GM19351 (cell line): Measurements from ENCODE around the gene FGF6.
"Not testable (repeated sequence)": the region's sequence is repeated elsewhere in the genome, so short reads cannot be mapped to it uniquely, and the experiment has no call there.

Source experiments
- ATAC-seq: cut with Tn5 transposase; IDR thresholded peaks from one replicate; pipeline ENCODE4 v1.9.1; 2021; ENCODE audit warnings: mild to moderate bottlenecking, moderate library complexity; ENCODE audit not compliant: unreplicated experiment

The FGF6 gene, protein sequence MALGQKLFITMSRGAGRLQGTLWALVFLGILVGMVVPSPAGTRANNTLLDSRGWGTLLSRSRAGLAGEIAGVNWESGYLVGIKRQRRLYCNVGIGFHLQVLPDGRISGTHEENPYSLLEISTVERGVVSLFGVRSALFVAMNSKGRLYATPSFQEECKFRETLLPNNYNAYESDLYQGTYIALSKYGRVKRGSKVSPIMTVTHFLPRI

DNA sequence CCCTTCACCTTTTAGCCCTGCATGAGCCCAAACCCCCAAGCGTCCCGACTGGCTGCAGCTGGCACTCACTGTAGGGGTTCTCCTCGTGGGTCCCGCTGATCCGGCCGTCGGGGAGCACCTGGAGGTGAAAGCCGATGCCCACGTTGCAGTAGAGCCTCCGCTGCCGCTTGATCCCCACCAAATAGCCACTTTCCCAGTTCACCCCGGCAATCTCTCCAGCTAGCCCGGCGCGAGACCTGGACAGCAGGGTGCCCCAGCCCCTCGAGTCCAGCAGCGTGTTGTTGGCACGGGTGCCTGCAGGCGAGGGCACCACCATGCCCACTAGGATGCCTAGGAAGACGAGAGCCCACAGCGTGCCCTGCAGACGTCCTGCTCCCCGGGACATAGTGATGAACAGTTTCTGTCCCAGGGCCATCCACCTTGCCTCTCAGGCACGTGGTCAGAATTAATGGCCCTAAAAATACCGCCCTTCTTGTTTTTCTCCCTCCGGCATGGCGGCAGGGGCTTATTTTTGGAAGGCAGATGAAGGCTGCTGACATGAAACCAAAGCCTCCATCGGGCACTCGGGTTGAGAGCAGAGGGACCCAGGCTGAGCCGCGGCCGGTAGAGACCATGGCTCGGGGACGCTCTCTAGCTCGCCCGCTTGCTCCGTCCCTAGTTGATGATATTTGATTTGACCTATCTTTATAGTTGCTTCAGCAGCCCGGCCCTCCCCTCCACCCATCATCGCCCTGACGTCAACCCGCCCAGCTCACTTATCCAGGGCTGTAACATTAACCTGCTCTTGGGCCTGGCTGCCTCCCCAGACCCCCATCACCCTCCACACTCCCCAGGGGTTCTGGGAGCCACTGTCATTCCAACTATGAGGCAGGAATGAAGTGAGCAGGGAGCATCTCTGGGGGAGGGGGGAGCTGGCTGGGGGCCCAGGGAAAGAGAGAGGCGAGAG, at the start of gene FGF6:
Gene FGF6 (minus strand): TSS at position 660 of the 946 bp plus-strand sequence. CDS start 245 bp downstream, at position 415.
- no peak for ATAC-seq

DNA sequence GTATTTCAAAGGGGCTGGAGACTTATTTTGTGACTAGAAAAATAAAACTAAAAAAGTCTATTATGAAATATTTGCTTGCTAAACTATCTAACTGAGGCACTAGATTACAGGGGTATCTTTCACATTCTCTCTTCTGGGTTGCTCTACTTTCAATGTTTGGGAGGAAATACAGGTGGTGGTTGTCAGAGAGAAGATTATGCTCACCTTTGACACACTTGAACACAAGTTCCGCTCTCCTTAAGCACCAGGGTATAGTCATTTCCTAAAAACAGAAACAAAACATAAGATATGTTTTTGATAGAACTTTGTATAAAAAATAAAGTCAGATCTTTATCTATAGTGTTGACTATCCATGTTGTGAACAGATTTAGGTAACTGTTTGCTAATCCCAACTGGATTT, 45.4 kb upstream of the FGF6 start:
- ATAC-seq: no peak

DNA sequence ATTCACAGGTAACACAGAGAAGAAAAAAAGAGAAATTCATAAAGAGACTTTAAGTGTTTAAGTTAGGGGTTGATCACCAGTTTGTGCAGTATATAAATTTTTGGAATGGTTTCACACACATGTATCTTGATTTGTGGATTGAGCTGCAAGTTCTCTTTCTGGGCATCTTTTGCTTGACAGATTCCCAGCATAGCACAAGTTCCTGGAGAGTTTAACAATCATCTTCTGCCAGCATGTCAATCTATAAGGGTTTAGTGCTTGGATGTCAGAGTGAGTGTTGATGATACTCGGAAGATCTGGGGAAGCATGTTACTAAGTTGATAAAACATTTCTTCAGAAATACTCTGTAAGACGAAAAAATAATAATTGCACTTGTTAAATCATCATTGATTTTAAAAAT, 43.9 kb upstream of the FGF6 start:
- ATAC-seq: no peak

DNA sequence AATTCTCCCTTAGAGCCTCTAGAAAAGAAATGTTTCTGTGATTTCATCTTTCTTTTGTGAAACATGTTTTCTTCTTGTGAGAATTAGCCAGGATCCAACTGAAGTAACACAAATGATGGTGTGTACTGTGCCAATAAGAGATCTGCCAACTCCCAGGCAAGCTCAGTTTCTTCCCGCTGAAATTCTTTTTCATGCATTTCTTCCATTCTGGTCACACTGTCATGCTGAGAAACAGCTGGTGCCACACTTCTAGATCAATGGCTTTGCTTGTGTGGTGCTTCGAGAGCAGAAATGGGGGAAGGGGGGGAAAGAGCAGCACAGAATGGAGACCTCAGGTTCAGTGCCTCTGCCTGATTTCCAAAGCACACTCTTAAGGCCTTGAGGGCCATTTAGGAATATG, 41.4 kb upstream of the FGF6 start:
- ATAC-seq: no peak

DNA sequence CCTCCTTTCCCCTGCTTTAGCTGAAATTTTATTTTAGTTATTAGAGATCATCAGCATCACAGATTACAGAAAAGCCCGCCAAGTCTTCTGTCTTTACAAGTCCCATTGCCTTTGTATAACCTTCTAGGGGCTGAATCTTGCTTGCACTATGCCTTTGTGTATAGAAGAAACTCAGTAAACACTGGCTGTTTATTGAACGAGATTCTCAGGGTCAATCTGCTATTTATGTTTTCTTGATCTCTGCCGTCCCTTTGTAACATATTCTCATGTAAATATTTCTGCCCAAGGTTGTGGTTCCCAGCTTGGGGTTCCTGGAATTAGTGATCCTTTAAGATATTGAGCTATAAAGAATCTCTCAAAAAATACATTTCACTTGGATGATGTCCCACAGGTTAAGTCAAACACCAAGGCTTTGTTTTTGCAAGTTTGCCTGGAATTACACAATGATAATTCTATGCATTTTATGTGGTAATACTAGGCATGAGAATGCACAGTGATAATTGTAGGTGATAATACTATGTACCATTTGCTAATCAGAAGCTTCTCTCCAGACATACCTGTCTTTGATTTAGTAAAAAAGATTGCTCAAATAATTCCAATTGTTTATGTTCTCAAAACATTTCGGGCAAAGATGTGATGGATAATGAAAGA, 40.6 kb upstream of the FGF6 start:
- no peak for ATAC-seq

DNA sequence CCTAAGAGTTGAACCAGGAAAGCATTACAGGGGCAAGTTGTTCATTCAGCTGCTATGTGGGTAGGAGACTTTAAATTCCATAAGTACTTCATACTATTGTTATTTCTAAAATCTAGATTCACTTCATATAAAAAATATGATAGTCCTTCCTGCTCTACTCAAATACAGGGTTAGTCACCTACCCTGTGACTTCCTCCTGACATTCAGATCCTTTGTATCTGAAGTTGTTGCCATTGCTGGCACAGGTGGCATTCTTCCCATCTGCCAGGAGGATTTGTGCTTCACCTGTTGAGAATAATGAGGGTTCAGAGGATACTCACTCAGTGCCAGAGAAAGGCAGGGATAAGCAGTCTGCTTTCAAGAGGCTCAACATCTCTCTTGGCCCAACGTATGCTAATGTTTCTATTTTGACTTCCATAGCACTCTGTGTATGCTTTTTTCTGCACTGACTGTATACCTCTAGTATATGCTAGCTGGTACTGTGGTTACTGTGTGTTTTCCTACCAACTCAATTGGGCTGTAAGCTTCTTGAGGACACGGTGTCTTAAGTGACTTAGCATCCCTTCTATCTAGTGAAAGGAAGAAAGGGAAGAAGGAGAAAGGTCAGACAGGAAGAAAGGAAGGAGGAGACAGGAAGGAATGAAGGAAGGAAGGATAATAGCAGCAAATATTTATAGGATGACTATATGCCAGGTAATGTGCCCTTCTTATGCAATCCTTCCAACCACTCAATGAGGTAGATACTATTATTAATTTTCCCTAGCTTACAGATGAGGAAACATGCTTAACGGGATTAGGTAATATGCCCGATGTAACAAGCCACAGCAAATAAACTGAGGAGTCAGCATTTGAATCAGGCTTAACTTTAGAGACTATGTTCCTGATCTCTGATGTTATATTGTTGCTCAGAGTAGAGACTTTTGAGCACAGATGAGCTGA, 38.5 kb upstream of the FGF6 start:
- no peak for ATAC-seq

DNA sequence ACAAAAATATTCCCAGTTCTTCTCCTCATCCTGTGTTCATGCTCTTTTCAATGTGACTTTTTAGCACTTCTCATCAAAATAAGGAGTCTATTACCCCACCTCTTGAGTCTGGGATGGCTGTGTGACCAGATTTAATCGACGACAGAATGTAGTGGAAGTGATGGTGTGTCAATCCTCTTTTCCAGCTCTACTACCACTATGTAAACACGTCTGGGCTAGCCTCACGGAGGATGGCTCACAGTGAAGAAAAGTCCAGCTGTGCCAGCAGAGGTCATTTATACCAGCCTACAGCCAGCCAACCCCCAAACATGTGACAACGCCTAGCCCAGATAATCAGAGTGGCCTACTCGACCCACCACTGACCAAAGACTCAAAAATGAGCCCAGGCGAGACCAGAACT, 37.3 kb upstream of the FGF6 start:
- ATAC-seq: no peak

DNA sequence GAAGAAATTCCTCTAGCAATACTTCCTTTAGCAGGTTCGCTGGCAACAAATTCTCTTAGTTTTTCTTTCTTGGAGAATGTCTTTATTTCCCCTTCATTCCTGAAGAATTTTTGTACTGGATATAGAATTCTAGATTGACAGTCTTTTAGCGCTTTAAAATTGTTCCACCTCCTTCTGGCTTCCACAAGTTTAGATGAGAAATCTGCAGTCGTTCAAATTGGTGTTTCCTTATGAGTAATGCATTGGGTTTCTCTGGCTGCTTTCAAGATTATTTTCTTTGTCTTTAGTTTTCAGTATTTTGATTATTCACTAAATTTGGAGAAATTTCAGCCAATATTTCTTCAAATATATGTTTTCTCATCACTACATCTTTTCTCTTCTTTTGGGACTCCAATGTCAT, 33.3 kb upstream of the FGF6 start:
- no peak for ATAC-seq

DNA sequence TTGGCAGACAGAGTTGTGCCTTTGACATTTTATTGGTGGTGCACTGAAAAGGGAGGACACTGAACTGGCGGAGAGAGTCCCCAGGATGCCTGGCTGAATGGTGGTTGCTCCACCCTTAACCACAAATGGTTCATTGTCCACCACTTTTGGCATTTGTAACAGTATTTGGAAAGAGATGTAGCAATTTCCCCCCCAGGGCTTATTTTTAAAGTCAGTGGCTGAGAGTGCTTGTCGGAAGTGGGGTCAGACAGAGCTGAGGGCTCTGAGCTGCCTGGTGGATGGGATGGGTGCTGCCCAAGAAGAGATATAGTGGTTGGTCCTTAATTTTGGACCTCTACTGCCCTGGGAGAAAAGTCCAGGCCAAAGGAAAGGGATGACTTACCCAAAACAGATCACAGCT, 31.5 kb upstream of the FGF6 start:
- no peak for ATAC-seq

DNA sequence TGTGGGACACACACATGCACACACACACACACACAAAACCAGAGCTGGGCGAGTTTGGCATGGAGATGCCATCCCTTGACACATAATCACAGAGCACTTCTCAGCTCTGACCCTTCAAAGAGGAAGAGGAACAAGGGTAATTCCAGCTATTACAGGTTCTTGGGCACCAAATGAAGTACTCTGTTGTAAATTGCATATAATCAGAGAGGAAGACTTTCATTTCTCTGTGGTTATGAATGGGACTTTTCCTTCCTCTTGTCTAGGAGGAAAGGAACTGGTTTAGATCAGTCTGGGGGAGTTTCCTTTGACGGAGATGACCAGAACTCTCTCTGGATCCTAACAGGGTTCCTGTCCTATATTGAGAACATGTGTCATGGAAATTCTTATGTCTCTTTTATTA, 26.4 kb upstream of the FGF6 start:
- no peak for ATAC-seq

DNA sequence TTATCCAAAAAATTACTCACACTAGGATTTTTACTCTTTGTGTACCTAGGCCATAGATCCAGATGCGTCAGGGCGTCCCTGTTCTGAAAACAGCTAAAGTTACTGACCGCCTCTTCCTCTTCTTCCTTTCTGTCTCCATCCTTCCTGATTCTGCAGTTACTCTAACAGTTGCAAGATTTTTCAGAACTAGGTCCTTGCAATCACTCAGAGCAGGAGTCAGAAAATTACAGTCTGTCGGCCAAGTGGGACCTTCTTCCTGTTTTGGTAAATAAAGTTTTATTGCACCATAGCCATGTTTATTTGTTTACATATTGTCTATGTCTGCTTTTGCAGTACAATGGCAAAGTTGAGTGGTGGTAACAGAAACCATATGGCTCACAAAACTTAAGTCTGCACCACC, 25.6 kb upstream of the FGF6 start:
- ATAC-seq: no peak

DNA sequence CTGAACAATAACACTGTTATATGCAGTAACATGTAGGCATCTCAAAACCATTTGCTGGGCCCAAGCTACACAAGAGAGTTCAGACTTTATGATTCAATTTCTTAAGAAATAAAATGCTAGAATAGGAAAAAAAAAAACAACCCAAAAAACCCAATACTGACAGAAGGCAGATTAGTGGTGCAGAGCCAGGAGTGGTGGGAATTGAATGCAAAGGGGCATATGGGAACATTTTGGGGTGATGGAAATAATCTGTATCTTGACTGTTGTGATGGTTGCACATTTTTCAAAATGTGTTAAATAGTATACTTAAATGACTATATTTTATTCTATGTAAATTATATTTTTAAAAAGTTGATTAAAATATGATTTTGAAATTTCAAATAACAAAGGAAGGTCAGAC, 23.4 kb upstream of the FGF6 start:
- ATAC-seq: no peak

DNA sequence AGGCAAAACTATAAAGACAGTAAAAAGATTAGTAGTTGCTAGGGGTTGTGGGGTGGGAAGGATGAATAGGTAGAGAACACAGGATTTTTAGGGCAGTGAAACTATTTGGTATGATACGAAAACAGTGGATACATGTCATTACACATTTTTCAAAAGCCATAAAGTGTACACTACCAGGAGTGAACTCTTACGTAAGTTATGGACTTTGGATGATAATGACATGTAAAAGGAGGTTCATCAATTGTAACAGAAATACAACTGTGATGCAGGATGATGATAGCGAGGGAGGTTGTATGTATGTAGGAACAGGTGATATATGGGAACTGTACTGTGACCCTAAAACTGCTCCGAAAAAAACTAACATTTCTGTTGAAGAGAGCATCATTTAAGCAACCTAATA, 15.1 kb upstream of the FGF6 start:
- no peak for ATAC-seq

DNA sequence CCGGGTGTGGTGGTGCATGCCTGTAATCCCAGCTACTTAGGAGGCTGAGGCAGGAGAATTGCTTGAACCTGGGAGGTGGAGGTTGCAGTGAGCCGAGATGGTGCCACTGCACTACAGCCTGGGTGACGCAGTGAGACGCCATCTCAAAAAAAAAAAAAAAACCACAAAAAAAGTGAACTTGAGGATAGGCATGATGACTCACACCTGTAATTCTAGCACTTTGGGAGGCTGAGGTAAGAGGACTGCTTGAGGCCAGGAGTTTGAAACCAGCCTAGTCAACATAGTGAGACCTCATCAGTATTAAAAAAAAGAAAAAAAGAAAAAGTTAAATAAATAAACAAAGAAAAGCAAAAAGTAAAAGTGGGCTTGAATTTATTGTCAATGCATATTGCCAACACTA, 10.2 kb upstream of the FGF6 start:
- not testable (repeated sequence) for ATAC-seq

DNA sequence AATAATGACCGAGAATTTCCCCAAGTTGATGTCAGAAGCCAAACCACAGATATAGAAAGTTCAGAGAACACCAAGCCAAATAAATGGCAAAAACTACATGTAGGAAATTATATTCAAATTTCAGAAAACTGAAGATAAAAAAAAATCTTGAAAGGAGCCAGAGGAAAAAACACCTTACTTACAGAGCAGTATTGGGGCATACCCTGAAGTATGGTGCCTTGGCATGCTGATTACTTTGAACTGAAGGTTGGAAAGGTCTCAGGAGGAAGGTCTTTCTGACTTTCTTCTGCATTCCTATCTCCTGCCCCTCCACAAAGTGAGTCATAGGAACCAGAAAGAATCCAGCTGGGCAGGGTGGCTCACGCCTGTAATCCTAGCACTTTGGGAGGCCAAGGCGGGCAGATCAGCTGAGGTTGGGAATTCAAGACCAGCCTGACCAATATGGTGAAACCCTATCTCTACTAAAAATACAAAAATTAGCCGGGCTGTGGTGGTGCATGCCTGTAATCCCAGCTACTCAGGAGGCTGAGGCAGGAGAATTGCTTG, 8.8 kb upstream of the FGF6 start:
- ATAC-seq: no peak

DNA sequence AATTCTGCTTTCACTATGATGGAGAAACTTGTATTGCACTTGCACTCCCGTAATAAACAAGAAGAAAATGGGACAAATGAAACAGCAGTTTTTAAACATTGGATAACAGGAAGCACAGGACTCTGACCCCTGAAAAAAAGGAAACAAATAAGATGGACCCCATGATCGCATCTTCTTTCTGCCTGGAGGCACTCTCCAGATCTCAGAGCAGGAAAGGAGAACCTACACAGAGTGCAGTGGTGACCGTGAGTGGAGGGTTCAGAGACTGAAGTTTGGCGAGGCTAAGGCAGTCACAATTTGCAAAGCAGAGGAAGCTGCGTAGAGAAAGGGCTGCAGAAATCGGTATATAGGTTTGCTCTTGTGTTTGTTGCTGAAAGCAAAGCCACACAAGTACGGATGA, 6.1 kb upstream of the FGF6 start:
- no peak for ATAC-seq

DNA sequence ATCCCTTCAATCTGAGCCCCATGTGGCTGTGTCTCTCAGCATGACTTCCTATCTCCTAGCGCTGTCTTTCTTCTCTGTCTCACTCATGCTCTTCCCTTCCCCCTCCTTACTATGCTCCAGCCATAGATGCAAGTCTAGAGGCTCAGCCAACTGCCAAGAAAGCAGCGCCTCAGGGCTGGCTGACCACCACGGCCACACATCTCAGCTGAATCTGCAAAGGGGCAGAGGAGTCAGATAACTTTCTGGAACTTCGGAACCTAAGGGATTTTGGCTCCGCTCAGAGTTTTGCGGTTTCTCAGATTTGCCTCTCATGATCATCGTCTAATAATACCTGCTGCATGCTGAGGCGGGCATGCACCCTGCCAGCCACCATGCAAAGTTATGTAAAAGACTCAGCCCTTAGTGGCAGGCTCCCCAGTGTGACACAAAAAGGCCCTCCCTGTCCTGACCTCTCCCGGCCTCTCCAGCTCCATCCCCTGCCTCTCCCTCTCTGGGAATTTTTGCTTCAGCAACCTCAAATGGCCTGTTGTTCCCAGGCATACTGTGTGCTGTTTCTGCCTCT, 5.0 kb upstream of the FGF6 start:
- ATAC-seq: no peak

DNA sequence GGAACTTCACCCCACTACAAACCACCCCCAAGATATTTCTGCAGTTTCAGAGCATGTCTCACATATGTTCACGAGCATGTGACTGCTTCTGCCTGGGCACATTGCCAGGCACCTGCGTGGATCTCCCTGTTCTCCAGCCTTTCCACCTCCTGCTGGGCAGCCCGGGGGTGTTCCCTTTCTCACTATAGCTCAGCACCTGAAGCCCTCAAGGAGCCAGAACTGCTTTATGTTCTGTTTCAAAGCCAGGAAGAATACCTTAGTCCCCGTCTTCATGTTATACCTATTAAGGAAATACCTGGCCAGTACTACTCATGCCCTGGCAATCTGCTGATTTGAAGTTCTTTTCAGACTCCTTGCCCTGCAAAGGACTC, 4.2 kb upstream of the FGF6 start:
- ATAC-seq: no peak

DNA sequence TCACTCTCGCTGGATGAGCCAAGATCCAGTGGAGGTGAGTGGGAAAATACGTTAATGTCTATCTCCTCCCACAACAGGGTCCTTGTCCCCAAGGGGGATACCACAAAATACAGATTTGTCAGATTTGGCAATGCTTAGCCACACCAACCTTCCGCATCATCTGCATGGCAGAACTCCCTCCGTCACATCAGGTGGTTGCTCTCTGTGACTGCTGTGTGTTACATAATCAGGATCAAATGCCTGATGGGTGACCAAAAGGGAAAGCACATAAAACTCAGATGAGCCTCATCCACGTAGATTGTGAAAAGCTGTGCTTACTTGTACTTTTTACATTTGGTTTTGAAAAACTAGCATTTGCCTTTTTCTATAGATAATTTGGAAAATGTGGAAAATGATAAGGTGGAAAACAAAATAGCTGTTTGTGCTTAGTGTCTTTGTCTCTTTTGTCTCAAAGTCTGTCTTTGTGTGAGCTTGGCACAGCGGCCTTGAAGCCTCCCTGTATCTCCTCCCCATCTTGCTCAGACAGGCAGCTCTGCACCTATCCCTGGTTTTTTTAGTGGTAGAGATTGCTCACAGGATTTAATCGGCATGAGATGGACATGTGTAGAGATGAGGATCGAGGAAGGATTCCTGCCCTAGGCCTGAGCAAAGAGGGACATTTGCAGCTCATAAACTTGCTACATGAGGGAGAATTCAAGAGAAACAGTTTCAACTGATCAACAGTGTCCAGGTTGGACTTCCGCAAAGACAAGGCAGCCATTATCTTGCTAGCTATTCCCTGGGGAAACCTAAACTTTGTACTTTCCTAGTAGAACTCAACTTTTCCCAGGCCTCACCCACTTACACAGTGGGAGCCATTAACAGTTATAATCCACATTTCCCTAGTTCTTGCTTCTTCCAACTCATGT, 3.6 kb upstream of the FGF6 start:
- no peak for ATAC-seq
